Smooth muscle cell (in vitro differentiated cells): ENCODE data around the gene MRPL22. TPM values are rescaled to one million over a fixed set of nuclear protein-coding genes. Genes with fewer than 3 reads are reported as not detected.
"Not testable (repeated sequence)": the region's sequence is repeated elsewhere in the genome, so short reads cannot be mapped to it uniquely, and the experiment has no call there.

Experiments
- DNase-seq: peaks from one replicate; lab custom pipeline; 2025; ENCODE audit not compliant: unreplicated experiment; lab: John Stamatoyannopoulos, UW
- H2AFZ ChIP-seq: fragments of 200-600 bp; sonication (generic); 2 replicates; pipeline ENCODE4 v1.6.0; 2016; ENCODE audit warnings: antibody characterized with exemption, low read depth, mild to moderate bottlenecking
- H3F3A ChIP-seq: fragments of 200-600 bp; sonication (generic); 2 replicates; pipeline ENCODE4 v1.6.0; 2017; ENCODE audit warnings: antibody characterized with exemption, low read depth
- H3K27ac ChIP-seq: fragments of 200-600 bp; sonication (generic); 2 replicates; pipeline ENCODE4 v1.5.1; 2016; ENCODE audit warnings: low read depth, mild to moderate bottlenecking
- H3K27me3 ChIP-seq: fragments of 200-600 bp; sonication (generic); 2 replicates; pipeline ENCODE4 v1.6.1; 2016; ENCODE audit warnings: low read depth, mild to moderate bottlenecking
- H3K36me3 ChIP-seq: fragments of 200-600 bp; sonication (generic); 2 replicates; pipeline ENCODE4 v1.5.1; 2016; ENCODE audit warnings: low read depth
- H3K4me1 ChIP-seq: fragments of 200-600 bp; sonication (generic); 2 replicates; pipeline ENCODE4 v1.5.1; 2016; ENCODE audit warnings: low read depth
- H3K4me2 ChIP-seq: fragments of 200-600 bp; sonication (generic); 2 replicates; pipeline ENCODE4 v1.6.0; 2016; ENCODE audit warnings: mild to moderate bottlenecking
- H3K4me3 ChIP-seq: fragments of 200-600 bp; sonication (generic); 2 replicates; pipeline ENCODE4 v1.5.1; 2016; ENCODE audit warnings: mild to moderate bottlenecking
- H3K79me2 ChIP-seq: fragments of 200-600 bp; sonication (generic); 2 replicates; pipeline ENCODE4 v1.6.0; 2016; ENCODE audit warnings: low read depth, mild to moderate bottlenecking
- H3K9ac ChIP-seq: fragments of 200-600 bp; sonication (generic); 2 replicates; pipeline ENCODE4 v1.6.0; 2016; ENCODE audit warnings: low read depth
- H3K9me3 ChIP-seq: fragments of 200-600 bp; sonication (generic); replicated peaks from 2 replicates; pipeline ENCODE4 v1.5.1; 2016; ENCODE audit warnings: low read depth
- H4K20me1 ChIP-seq: fragments of 200-600 bp; sonication (generic); 2 replicates; pipeline ENCODE4 v1.6.0; 2016; ENCODE audit warnings: low read depth
- CTCF ChIP-seq: fragments of 200-600 bp; sonication (generic); IDR thresholded peaks from 2 replicates; pipeline ENCODE4 v1.5.1; 2017; ENCODE audit warnings: borderline replicate concordance, mild to moderate bottlenecking, antibody characterized with exemption; ENCODE audit not compliant: insufficient read depth, poor library complexity, severe bottlenecking
- WGBS: methylation state at CpG from one replicate; pipeline ENCODE4 v1.1.7; 2016; ENCODE audit warnings: low lambda C conversion rate; 5-methylcytosine and 5-hydroxymethylcytosine counted together
- polyA plus RNA-seq: library from polyadenylated mRNA; unstranded; fragments of >200 nt; fragmentation: Nextera tagmentation; extraction: Ambion mirVana; gene quantifications from 2 replicates; pipeline ENCODE4 v1.2.1, GENCODE V29; 2016
- total RNA-seq: library from RNA; depleted of rRNA; stranded (reverse); fragments of >200 nt; gene quantifications from 2 replicates; pipeline ENCODE4 v1.2.3, GENCODE V29; 2014

Gene MRPL22
- total and polyA plus RNA-seq, 2 experiments from 2014 or later: 58.7 to 135 TPM

- no peak for TF ChIP-seq CTCF
Measured at GRCh38 chr5:154899151-154899816, 41.6 kb upstream of the MRPL22 start.

GRCh38 chr5:154900066-154900465 lies 40.8 kb upstream of the MRPL22 start:
- Histone ChIP-seq H3K4me2 (no peak overlapping the region), H3K4me1 (no peaks in the 10 kb centered on the region), H3F3A (no peaks in the 10 kb centered on the region), H3K9me3 (no peaks in the 10 kb centered on the region), H3K79me2 (no peaks in the 10 kb centered on the region), H3K9ac (no peak overlapping the region), H3K27ac (no peak overlapping the region), H4K20me1 (no peaks in the 10 kb centered on the region), H3K4me3 (no peak overlapping the region), H3K36me3 (peaks cover 11% of the 10 kb centered on the region), H2AFZ (no peak overlapping the region), H3K27me3 (no peaks in the 10 kb centered on the region)
- no peak for TF ChIP-seq CTCF
- DNase-seq: no peak
- 98% methylated on average over 1 of the region's 1 CpG for WGBS

More at GRCh38 chr5:154899151-154899816, 41.6 kb upstream of the MRPL22 start:
- no peak for DNase-seq
- no peaks in the 10 kb centered on the region for H3K27me3 ChIP-seq
- H3K4me3 ChIP-seq: no peak overlapping the region
- H3K9me3 ChIP-seq: no peaks in the 10 kb centered on the region
- H2AFZ ChIP-seq: no peak overlapping the region
- no peak overlapping the region for H3K9ac ChIP-seq
- no peaks in the 10 kb centered on the region for H3F3A ChIP-seq
- H3K27ac ChIP-seq: no peak overlapping the region
- no peaks in the 10 kb centered on the region for H4K20me1 ChIP-seq
- H3K4me2 ChIP-seq: no peak overlapping the region
- 98% methylated on average over 9 of the region's 9 CpGs for WGBS
- no peaks in the 10 kb centered on the region for H3K79me2 ChIP-seq
- no peaks in the 10 kb centered on the region for H3K4me1 ChIP-seq
- H3K36me3 ChIP-seq: peaks cover 11% of the 10 kb centered on the region

DNA sequence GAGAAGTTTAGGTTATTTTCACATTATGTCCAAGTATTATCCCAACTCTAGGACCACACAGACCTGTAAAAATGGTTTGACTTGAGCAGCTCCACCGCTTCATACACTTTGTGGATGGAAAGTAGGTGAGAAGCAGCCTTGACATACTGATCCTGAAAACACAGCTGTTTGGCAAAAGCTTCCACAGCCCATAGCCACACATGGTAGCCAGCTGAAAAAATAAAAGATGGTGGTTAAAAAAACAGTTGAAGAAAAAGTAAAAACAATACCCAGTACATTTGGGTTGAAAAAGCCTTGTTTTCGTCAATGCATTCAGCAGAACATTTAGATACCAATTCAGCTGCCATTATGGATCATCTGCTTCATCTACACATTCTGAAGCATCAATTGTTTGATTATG lies 39.6 kb upstream of the MRPL22 start:
- no peak overlapping the region for H3K9ac ChIP-seq
- H3K27me3 ChIP-seq: no peaks in the 10 kb centered on the region
- H3K27ac ChIP-seq: no peak overlapping the region
- no peak overlapping the region for H3K4me2 ChIP-seq
- no peaks in the 10 kb centered on the region for H3K4me1 ChIP-seq
- H3F3A ChIP-seq: no peaks in the 10 kb centered on the region
- no peak for TF ChIP-seq CTCF
- H3K79me2 ChIP-seq: no peaks in the 10 kb centered on the region
- H3K9me3 ChIP-seq: no peaks in the 10 kb centered on the region
- DNase-seq: no peak
- H4K20me1 ChIP-seq: no peaks in the 10 kb centered on the region
- 96% methylated on average over 2 of the region's 2 CpGs for WGBS
- H3K4me3 ChIP-seq: no peak overlapping the region
- H3K36me3 ChIP-seq: peaks cover 11% of the 10 kb centered on the region
- no peak overlapping the region for H2AFZ ChIP-seq

DNA sequence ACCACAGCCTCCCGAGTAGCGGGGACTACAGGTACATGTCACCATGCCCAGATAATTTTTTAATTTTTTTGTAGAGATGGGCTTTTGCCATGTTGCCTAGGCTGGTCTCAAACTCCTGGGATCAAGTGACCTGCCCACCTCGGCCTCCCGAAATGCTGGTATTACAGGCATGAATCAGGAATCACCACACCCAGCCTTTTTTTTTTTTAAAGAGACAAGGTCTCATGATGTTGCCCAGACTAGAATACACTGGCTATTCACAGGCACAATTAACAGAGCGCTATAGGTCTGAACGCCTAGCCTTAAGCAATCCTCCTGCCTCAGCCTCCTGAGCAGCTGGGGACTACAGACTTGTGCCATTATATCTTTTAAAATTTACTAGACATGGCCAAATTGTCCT lies 39.0 kb upstream of the MRPL22 start:
- no peaks in the 10 kb centered on the region for H4K20me1 ChIP-seq

DNA sequence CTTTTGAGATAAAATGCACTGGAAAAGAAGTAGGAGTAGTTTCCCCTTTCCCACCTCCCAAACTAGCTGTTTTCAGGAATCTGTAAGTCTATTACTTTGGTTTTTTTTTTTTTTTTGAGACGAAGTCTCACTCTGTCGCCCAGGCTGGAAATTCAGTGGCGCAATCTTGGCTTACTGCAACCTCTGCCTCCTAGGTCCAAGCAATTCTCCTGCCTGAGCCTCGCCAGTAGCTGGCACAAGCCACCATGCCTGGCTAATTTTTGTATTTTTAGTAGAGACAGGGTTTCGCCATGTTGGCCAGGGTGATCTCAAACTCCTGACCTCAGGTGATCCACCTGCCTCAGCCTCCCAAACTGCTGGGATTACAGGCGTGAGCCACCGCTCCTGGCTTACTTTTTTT lies 35.3 kb upstream of the MRPL22 start:
- H3K4me1 ChIP-seq, H3K27ac ChIP-seq, H3K27me3 ChIP-seq, H3K79me2 ChIP-seq, H2AFZ ChIP-seq, H3F3A ChIP-seq, H3K9ac ChIP-seq, H3K4me3 ChIP-seq, H3K4me2 ChIP-seq, H3K9me3 ChIP-seq, H4K20me1 ChIP-seq, DNase-seq: not testable (repeated sequence)
- WGBS: 98% methylated on average over 7 of the region's 7 CpGs
- peaks cover 31% of the 10 kb centered on the region for H3K36me3 ChIP-seq

More for the DNA sequence above, 39.0 kb upstream of the MRPL22 start:
- Histone ChIP-seq H3K79me2 (no peaks in the 10 kb centered on the region), H3K4me3 (no peak overlapping the region), H3F3A (no peaks in the 10 kb centered on the region), H3K4me2 (no peak overlapping the region), H3K9me3 (no peaks in the 10 kb centered on the region), H2AFZ (no peak overlapping the region), H3K4me1 (no peaks in the 10 kb centered on the region), H3K27me3 (no peaks in the 10 kb centered on the region), H3K27ac (no peak overlapping the region), H3K9ac (no peak overlapping the region), H3K36me3 (peaks cover 17% of the 10 kb centered on the region)
- no peak for TF ChIP-seq CTCF
- WGBS: 97% methylated on average over 6 of the region's 6 CpGs
- DNase-seq: no peak
